Measurements from ENCODE around the gene NETO2.
A peak's percentile ranks its signal among the peaks of the same experiment; 100 is the strongest.

The NETO2 gene

GRCh38 chr16:47043970-47044684 is 99.6 kb downstream of the NETO2 start:
- no peak for DNase-seq

GRCh38 chr16:47043200-47043599 is 100.5 kb downstream of the NETO2 start:
- no peak for DNase-seq

GRCh38 chr16:47037746-47038458 is 105.8 kb downstream of the NETO2 start:
- DNase-seq, result peak; percentile 88

GRCh38 chr16:47037396-47037745 is 106.4 kb downstream of the NETO2 start:
- no peak for DNase-seq

GRCh38 chr16:47036201-47036600 is 107.5 kb downstream of the NETO2 start:
- no peak for DNase-seq

GRCh38 chr16:47035436-47035835 is 108.3 kb downstream of the NETO2 start:
- DNase-seq, result no peak

- no peak for DNase-seq
Observed at GRCh38 chr16:47034455-47034854, 109.3 kb downstream of the NETO2 start.

GRCh38 chr16:47033176-47033575 is 110.6 kb downstream of the NETO2 start:
- no peak for DNase-seq

GRCh38 chr16:47029724-47030123 is 114.0 kb downstream of the NETO2 start:
- peak; percentile 8 for DNase-seq

- no peak for DNase-seq
Observed at GRCh38 chr16:47028767-47029377, 114.9 kb downstream of the NETO2 start.

All from inflammatory macrophage treated with lipopolysaccharide for 4 hours (primary cell).